ENCODE results near the gene GUCY2C. TPM values are rescaled to one million over a fixed set of nuclear protein-coding genes. Genes with fewer than 3 reads are reported as not detected.
A peak's percentile ranks its signal among the peaks of the same experiment; 100 is the strongest.

Gene GUCY2C
- total RNA-seq, 1 donor from 2014 or later: not detected

GRCh38 chr12:14635776-14636175 lies 60.6 kb downstream of the GUCY2C start:
- Mint-ChIP-seq H3K9me3 (peaks cover 6% of the 10 kb centered on the region), H3K4me1 (ENCODE audit: low read depth) (no peaks in the 10 kb centered on the region), H3K4me3 (no peak overlapping the region), H3K27me3 (ENCODE audit: insufficient read depth) (peaks cover 17% of the 10 kb centered on the region), H3K36me3 (ENCODE audit: low read depth) (no peaks in the 10 kb centered on the region), H3K27ac (no peak overlapping the region)
- no peak for DNase-seq (ENCODE audit: low spot score)
- intact Hi-C loops (cut with micrococcal nuclease): no loop called here

GRCh38 chr12:14630793-14631192 lies 65.6 kb downstream of the GUCY2C start:
- H3K36me3 Mint-ChIP-seq (ENCODE audit: low read depth): no peaks in the 10 kb centered on the region
- no peak overlapping the region for H3K4me3 Mint-ChIP-seq
- DNase-seq (ENCODE audit: low spot score): no peak
- no peaks in the 10 kb centered on the region for H3K4me1 Mint-ChIP-seq (ENCODE audit: low read depth)
- intact Hi-C loops (cut with micrococcal nuclease): loop anchor here (1.0 to 5.0 kb wide), 6 partner anchors 34 to 639 kb away; partner anchors contain the start of gene RERG
- H3K9me3 Mint-ChIP-seq: no peaks in the 10 kb centered on the region
- no peak overlapping the region for H3K27ac Mint-ChIP-seq
- peaks cover 12% of the 10 kb centered on the region for H3K27me3 Mint-ChIP-seq (ENCODE audit: insufficient read depth)

- intact Hi-C loops (cut with micrococcal nuclease): loop anchor here (1.0 to 5.0 kb wide), 6 partner anchors 34 to 639 kb away; partner anchors contain the start of gene RERG
- no peaks in the 10 kb centered on the region for H3K4me1 Mint-ChIP-seq (ENCODE audit: low read depth)
- no peak overlapping the region for H3K4me3 Mint-ChIP-seq
These were observed 66.3 kb downstream of the GUCY2C start for GRCh38 chr12:14629832-14630710.

GRCh38 chr12:14628771-14629170 lies 67.6 kb downstream of the GUCY2C start:
- intact Hi-C loops (cut with micrococcal nuclease): no loop called here
- no peak for DNase-seq (ENCODE audit: low spot score)
- H3K27me3 Mint-ChIP-seq (ENCODE audit: insufficient read depth): peaks cover 9% of the 10 kb centered on the region
- no peaks in the 10 kb centered on the region for H3K36me3 Mint-ChIP-seq (ENCODE audit: low read depth)
- no peak overlapping the region for H3K4me3 Mint-ChIP-seq
- H3K27ac Mint-ChIP-seq: no peak overlapping the region
- H3K9me3 Mint-ChIP-seq: no peaks in the 10 kb centered on the region
- no peaks in the 10 kb centered on the region for H3K4me1 Mint-ChIP-seq (ENCODE audit: low read depth)

More at GRCh38 chr12:14629832-14630710, 66.3 kb downstream of the GUCY2C start:
- H3K36me3 Mint-ChIP-seq (ENCODE audit: low read depth): no peaks in the 10 kb centered on the region
- H3K27me3 Mint-ChIP-seq (ENCODE audit: insufficient read depth): peaks cover 10% of the 10 kb centered on the region
- H3K27ac Mint-ChIP-seq: no peak overlapping the region
- H3K9me3 Mint-ChIP-seq: no peaks in the 10 kb centered on the region
- DNase-seq (ENCODE audit: low spot score): peak; percentile 42

- intact Hi-C loops (cut with micrococcal nuclease): no loop called here
- H3K9me3 Mint-ChIP-seq: no peaks in the 10 kb centered on the region
- no peaks in the 10 kb centered on the region for H3K4me1 Mint-ChIP-seq (ENCODE audit: low read depth)
- no peak overlapping the region for H3K27ac Mint-ChIP-seq
- no peak overlapping the region for H3K4me3 Mint-ChIP-seq
- no peak for DNase-seq (ENCODE audit: low spot score)
- no peaks in the 10 kb centered on the region for H3K36me3 Mint-ChIP-seq (ENCODE audit: low read depth)
- H3K27me3 Mint-ChIP-seq (ENCODE audit: insufficient read depth): peaks cover 4% of the 10 kb centered on the region
These were observed 74.6 kb downstream of the GUCY2C start for GRCh38 chr12:14621826-14622225.

- intact Hi-C loops (cut with micrococcal nuclease): loop anchor here (1.0 kb wide), 1 partner anchor 381 kb away; no protein-coding TSS in a partner anchor
- H3K4me1 Mint-ChIP-seq (ENCODE audit: low read depth): no peaks in the 10 kb centered on the region
- no peaks in the 10 kb centered on the region for H3K36me3 Mint-ChIP-seq (ENCODE audit: low read depth)
- no peaks in the 10 kb centered on the region for H3K9me3 Mint-ChIP-seq
- H3K4me3 Mint-ChIP-seq: no peak overlapping the region
- no peak overlapping the region for H3K27ac Mint-ChIP-seq
- peaks cover 2% of the 10 kb centered on the region for H3K27me3 Mint-ChIP-seq (ENCODE audit: insufficient read depth)
- DNase-seq (ENCODE audit: low spot score): no peak
These were observed 76.5 kb downstream of the GUCY2C start for GRCh38 chr12:14619741-14620501.

- Mint-ChIP-seq H3K36me3 (ENCODE audit: low read depth) (no peaks in the 10 kb centered on the region), H3K4me3 (no peak overlapping the region), H3K27me3 (ENCODE audit: insufficient read depth) (peaks cover 2% of the 10 kb centered on the region), H3K4me1 (ENCODE audit: low read depth) (peaks cover 3% of the 10 kb centered on the region), H3K9me3 (no peaks in the 10 kb centered on the region), H3K27ac (no peak overlapping the region)
- intact Hi-C loops (cut with micrococcal nuclease): loop anchor here (1.0 kb wide), 1 partner anchor 380 kb away; no protein-coding TSS in a partner anchor
- no peak for DNase-seq (ENCODE audit: low spot score)
These were observed 77.4 kb downstream of the GUCY2C start for GRCh38 chr12:14618983-14619382.

- intact Hi-C loops (cut with micrococcal nuclease): no loop called here
- Mint-ChIP-seq H3K4me3 (no peak overlapping the region), H3K9me3 (peaks cover 19% of the 10 kb centered on the region), H3K36me3 (ENCODE audit: low read depth) (no peaks in the 10 kb centered on the region), H3K4me1 (ENCODE audit: low read depth) (peaks cover 9% of the 10 kb centered on the region), H3K27me3 (ENCODE audit: insufficient read depth) (peaks cover 8% of the 10 kb centered on the region), H3K27ac (no peak overlapping the region)
- no peak for DNase-seq (ENCODE audit: low spot score)
These were observed 81.7 kb downstream of the GUCY2C start for GRCh38 chr12:14614704-14615121.

GRCh38 chr12:14613718-14614117 lies 82.7 kb downstream of the GUCY2C start:
- peaks cover 19% of the 10 kb centered on the region for H3K9me3 Mint-ChIP-seq
- peaks cover 10% of the 10 kb centered on the region for H3K27me3 Mint-ChIP-seq (ENCODE audit: insufficient read depth)
- peaks cover 9% of the 10 kb centered on the region for H3K4me1 Mint-ChIP-seq (ENCODE audit: low read depth)
- H3K27ac Mint-ChIP-seq: no peak overlapping the region
- no peak for DNase-seq (ENCODE audit: low spot score)
- H3K4me3 Mint-ChIP-seq: no peak overlapping the region
- no peaks in the 10 kb centered on the region for H3K36me3 Mint-ChIP-seq (ENCODE audit: low read depth)
- intact Hi-C loops (cut with micrococcal nuclease): no loop called here

- DNase-seq (ENCODE audit: low spot score): no peak
- peaks cover 22% of the 10 kb centered on the region for H3K9me3 Mint-ChIP-seq
- no peak overlapping the region for H3K27ac Mint-ChIP-seq
- peaks cover 11% of the 10 kb centered on the region for H3K27me3 Mint-ChIP-seq (ENCODE audit: insufficient read depth)
- H3K36me3 Mint-ChIP-seq (ENCODE audit: low read depth): no peaks in the 10 kb centered on the region
- no peak overlapping the region for H3K4me3 Mint-ChIP-seq
- H3K4me1 Mint-ChIP-seq (ENCODE audit: low read depth): peaks cover 9% of the 10 kb centered on the region
- intact Hi-C loops (cut with micrococcal nuclease): no loop called here
These were observed 83.4 kb downstream of the GUCY2C start for GRCh38 chr12:14612898-14613445.

- Mint-ChIP-seq H3K36me3 (ENCODE audit: low read depth) (no peaks in the 10 kb centered on the region), H3K27ac (no peak overlapping the region), H3K27me3 (ENCODE audit: insufficient read depth) (peaks cover 11% of the 10 kb centered on the region), H3K9me3 (peaks cover 29% of the 10 kb centered on the region), H3K4me1 (ENCODE audit: low read depth) (peaks cover 9% of the 10 kb centered on the region), H3K4me3 (no peak overlapping the region)
- no peak for DNase-seq (ENCODE audit: low spot score)
- intact Hi-C loops (cut with micrococcal nuclease): no loop called here
These were observed 84.1 kb downstream of the GUCY2C start for GRCh38 chr12:14612250-14612649.

GRCh38 chr12:14611640-14612203 lies 84.7 kb downstream of the GUCY2C start:
- intact Hi-C loops (cut with micrococcal nuclease): no loop called here
- Mint-ChIP-seq H3K4me1 (ENCODE audit: low read depth) (peaks cover 9% of the 10 kb centered on the region), H3K27me3 (ENCODE audit: insufficient read depth) (peaks cover 11% of the 10 kb centered on the region), H3K27ac (no peak overlapping the region), H3K9me3 (peaks cover 33% of the 10 kb centered on the region), H3K36me3 (ENCODE audit: low read depth) (no peaks in the 10 kb centered on the region), H3K4me3 (no peak overlapping the region)
- DNase-seq (ENCODE audit: low spot score): no peak

All from activated T-helper 1 cell treated with anti-CD3 and anti-CD28 coated beads, Interleukin-12 subunit alpha, Interleukin-12 subunit beta, Interleukin-2, Interleukin-4 antibody, amounts not matched to agents 30 ng/mL and 10 ng/mL and 1 ng/mL, durations not matched to agents 14 hours and 24 hours and 36 hours (primary cell).